OCI-LY1 (cell line): ENCODE measurements around the gene PRKCB.

ENCODE experiments used
- CTCF ChIP-seq: fragments of 200-600 bp; sonication (generic), shearing (Covaris generic); IDR thresholded peaks from 2 replicates; pipeline ENCODE4 v1.5.1; 2017; ENCODE audit warnings: mild to moderate bottlenecking, antibody characterized with exemption, low read length, moderate library complexity, mixed read lengths
- EZH2 ChIP-seq: fragments of 200-600 bp; sonication (generic), shearing (Covaris generic); IDR thresholded peaks from 2 replicates; pipeline ENCODE4 v1.8.0; 2017; ENCODE audit warnings: borderline replicate concordance, mixed run types, mild to moderate bottlenecking, antibody characterized with exemption, low read length, moderate library complexity, mixed read lengths

DNA sequence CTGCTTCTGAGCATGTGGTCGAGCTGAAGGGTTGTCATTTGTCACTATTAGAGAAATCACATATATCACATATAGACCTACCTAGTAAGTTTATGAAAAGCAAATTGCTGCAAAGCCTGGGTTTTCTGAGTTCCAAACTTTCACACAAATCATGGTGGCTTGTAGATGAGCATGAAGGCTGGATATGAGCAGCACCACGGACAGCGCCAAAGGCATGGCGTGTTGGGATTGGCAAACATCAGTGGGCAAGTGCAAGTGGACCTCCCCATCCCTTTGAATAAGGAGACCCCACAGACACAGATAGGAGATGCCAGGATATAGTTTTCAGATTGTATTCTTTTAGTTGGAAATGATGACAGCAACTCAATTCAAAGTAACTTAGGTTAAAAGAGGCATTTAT lies 342.7 kb downstream of the PRKCB start:
- TF ChIP-seq CTCF = no peak
- TF ChIP-seq EZH2 = no peak
